H9 (cell line): Measurements from ENCODE around the gene GSTM3. TPM values are rescaled to one million over a fixed set of nuclear protein-coding genes. Genes with fewer than 3 reads are reported as not detected.

ENCODE experiments used
- DNase-seq: peaks from one replicate; pipeline ENCODE4 v3.0.0-alpha.2; 2017
- H2AFZ ChIP-seq: one replicate; pipeline ENCODE4 v1.6.1; 2013; ENCODE audit warnings: mild to moderate bottlenecking, low read length, control low read depth, moderate library complexity
- H2AK5ac ChIP-seq: 2 replicates; pipeline ENCODE4 v1.6.1; 2013; ENCODE audit warnings: low read length, control low read depth, mixed read lengths; ENCODE audit not compliant: insufficient read length
- H2BK120ac ChIP-seq: one replicate; pipeline ENCODE4 v1.6.1; 2013; ENCODE audit warnings: low read depth, mild to moderate bottlenecking, low read length, control low read depth, inconsistent platforms; ENCODE audit not compliant: poor library complexity, severe bottlenecking
- H2BK12ac ChIP-seq: 2 replicates; pipeline ENCODE4 v1.6.1; 2013; ENCODE audit warnings: low read length, control low read depth, mixed read lengths, low read depth; ENCODE audit not compliant: insufficient read length
- H2BK15ac ChIP-seq: 2 replicates; pipeline ENCODE4 v1.6.1; 2013; ENCODE audit warnings: low read depth, low read length, control low read depth
- H2BK20ac ChIP-seq: one replicate; pipeline ENCODE4 v1.6.1; 2013; ENCODE audit warnings: low read depth, mild to moderate bottlenecking, low read length, control low read depth, inconsistent platforms; ENCODE audit not compliant: poor library complexity, severe bottlenecking
- H2BK5ac ChIP-seq: 2 replicates; pipeline ENCODE4 v1.6.1; 2013; ENCODE audit warnings: low read length, control low read depth, mixed read lengths; ENCODE audit not compliant: insufficient read length
- H3K14ac ChIP-seq: 2 replicates; pipeline ENCODE4 v1.6.1; 2013; ENCODE audit warnings: low read length, control low read depth; ENCODE audit not compliant: insufficient read depth
- H3K18ac ChIP-seq: 2 replicates; pipeline ENCODE4 v1.6.1; 2013; ENCODE audit warnings: low read depth, mild to moderate bottlenecking, mixed read lengths, low read length, control low read depth; ENCODE audit not compliant: insufficient read length
- H3K23ac ChIP-seq: 2 replicates; pipeline ENCODE4 v1.6.1; 2013; ENCODE audit warnings: low read length, control low read depth, mixed read lengths, low read depth; ENCODE audit not compliant: insufficient read length
- H3K23me2 ChIP-seq: 2 replicates; pipeline ENCODE4 v1.6.1; 2013; ENCODE audit warnings: low read depth, mild to moderate bottlenecking, mixed read lengths, low read length, control low read depth; ENCODE audit not compliant: insufficient read length, poor library complexity, severe bottlenecking
- H3K27ac ChIP-seq: 2 replicates; pipeline ENCODE4 v1.5.1; 2013; ENCODE audit warnings: low read length, control low read depth, mixed read lengths, low read depth; ENCODE audit not compliant: insufficient read length
- H3K27me3 ChIP-seq: 2 replicates; pipeline ENCODE4 v1.6.1; 2013; ENCODE audit warnings: low read length, control low read depth, inconsistent platforms; ENCODE audit not compliant: insufficient read depth
- H3K4ac ChIP-seq: 2 replicates; pipeline ENCODE4 v1.6.1; 2013; ENCODE audit warnings: low read depth, mild to moderate bottlenecking, control low read depth, inconsistent platforms, low read length, moderate library complexity
- H3K4me1 ChIP-seq: 2 replicates; pipeline ENCODE4 v1.6.1; 2013; ENCODE audit warnings: low read length, control low read depth, inconsistent platforms; ENCODE audit not compliant: insufficient read depth
- H3K4me2 ChIP-seq: 2 replicates; pipeline ENCODE4 v1.6.1; 2013; ENCODE audit warnings: low read length, control low read depth, mixed read lengths; ENCODE audit not compliant: insufficient read length, insufficient read depth
- H3K56ac ChIP-seq: 2 replicates; pipeline ENCODE4 v1.6.1; 2013; ENCODE audit warnings: low read depth, mild to moderate bottlenecking, mixed read lengths, low read length, control low read depth; ENCODE audit not compliant: insufficient read length
- H3K79me1 ChIP-seq: 2 replicates; pipeline ENCODE4 v1.6.1; 2013; ENCODE audit warnings: low read depth, mild to moderate bottlenecking, moderate library complexity, low read length, control low read depth, inconsistent platforms; ENCODE audit not compliant: insufficient read depth, poor library complexity, severe bottlenecking
- H3K79me2 ChIP-seq: 2 replicates; pipeline ENCODE4 v1.6.1; 2013; ENCODE audit warnings: low read length, control low read depth, inconsistent platforms; ENCODE audit not compliant: insufficient read depth
- H3K9ac ChIP-seq: 2 replicates; pipeline ENCODE4 v1.6.1; 2013; ENCODE audit warnings: low read length, control low read depth, mixed read lengths; ENCODE audit not compliant: insufficient read length; ENCODE audit errors: extremely low read depth
- H3K9me3 ChIP-seq: one replicate; pipeline ENCODE4 v1.6.1; 2013; ENCODE audit warnings: low read depth, low read length, inconsistent platforms; ENCODE audit not compliant: control insufficient read depth
- H3T11ph ChIP-seq: one replicate; pipeline ENCODE4 v1.6.1; 2013; ENCODE audit warnings: mild to moderate bottlenecking, low read length, control low read depth, inconsistent platforms
- H4K20me1 ChIP-seq: one replicate; pipeline ENCODE4 v1.6.1; 2013; ENCODE audit not compliant: control insufficient read depth, insufficient read length, insufficient read depth
- H4K5ac ChIP-seq: 2 replicates; pipeline ENCODE4 v1.6.1; 2013; ENCODE audit warnings: low read depth, mild to moderate bottlenecking, mixed read lengths, low read length, control low read depth; ENCODE audit not compliant: insufficient read length
- H4K8ac ChIP-seq: replicated peaks from 2 replicates; pipeline ENCODE4 v1.6.1; 2013; ENCODE audit warnings: low read length, control low read depth, mixed read lengths, low read depth; ENCODE audit not compliant: insufficient read length
- H4K91ac ChIP-seq: 2 replicates; pipeline ENCODE4 v1.6.1; 2013; ENCODE audit warnings: low read depth, mild to moderate bottlenecking, moderate library complexity, mixed read lengths, low read length, control low read depth; ENCODE audit not compliant: insufficient read length
- H3K27ac Mint-ChIP-seq, 3 experiments: 2 replicates in 2 of 3; 3 replicates in 1 of 3; pipeline ENCODE4 v1.8.0; 2020 to 2021; ENCODE audit warnings: mixed read lengths in 3 of 3, mild to moderate bottlenecking in 1 of 3, moderate library complexity in 1 of 3
- H3K27me3 Mint-ChIP-seq: 2 replicates; pipeline ENCODE4 v1.8.0; 2021; ENCODE audit warnings: low read depth, mild to moderate bottlenecking, moderate library complexity, mixed read lengths
- H3K36me3 Mint-ChIP-seq, 3 experiments: 2 replicates in 2 of 3; 3 replicates in 1 of 3; pipeline ENCODE4 v1.8.0; 2020 to 2021; ENCODE audit warnings: low read depth in 3 of 3, mixed read lengths in 3 of 3; ENCODE audit not compliant: insufficient read depth in 1 of 3
- H3K4me1 Mint-ChIP-seq, 2 experiments: 2 replicates each; pipeline ENCODE4 v1.8.0; 2020; ENCODE audit warnings: mixed read lengths in 2 of 2
- H3K4me3 Mint-ChIP-seq, 2 experiments: 2 replicates in 1 of 2; 3 replicates in 1 of 2; pipeline ENCODE4 v1.8.0; 2020 to 2021; ENCODE audit warnings: mild to moderate bottlenecking in 2 of 2, mixed read lengths in 2 of 2, moderate library complexity in 1 of 2
- H3K9me3 Mint-ChIP-seq, 2 experiments: 2 replicates in 1 of 2; 3 replicates in 1 of 2; pipeline ENCODE4 v1.8.0; 2020; ENCODE audit warnings: mild to moderate bottlenecking in 2 of 2, mixed read lengths in 2 of 2, moderate library complexity in 1 of 2
- WGBS: extraction: QIAGEN DNeasy Blood & Tissue Kit; methylation state at CpG from one replicate; pipeline ENCODE4 v1.1.7; 2013; ENCODE audit warnings: missing lambda C conversion rate, low lambda C conversion rate, mixed read lengths; ENCODE audit not compliant: insufficient read length; ENCODE audit errors: extremely low coverage; 5-methylcytosine and 5-hydroxymethylcytosine counted together
- total RNA-seq: library from RNA; stranded (reverse); gene quantifications from 2 replicates; pipeline ENCODE4 v1.2.1, GENCODE V29; 2021
- TF ChIP-seq, protein P1 (sequence below): fragments of 200-600 bp; sonication (generic); conservative IDR thresholded peaks from 3 replicates; pipeline ENCODE4 v1.8.0; 2021; ENCODE audit warnings: antibody characterized with exemption, mild to moderate bottlenecking

The GSTM3 gene
- total RNA-seq, 1 experiment from 2014 or later: 3.5 TPM

DNA sequence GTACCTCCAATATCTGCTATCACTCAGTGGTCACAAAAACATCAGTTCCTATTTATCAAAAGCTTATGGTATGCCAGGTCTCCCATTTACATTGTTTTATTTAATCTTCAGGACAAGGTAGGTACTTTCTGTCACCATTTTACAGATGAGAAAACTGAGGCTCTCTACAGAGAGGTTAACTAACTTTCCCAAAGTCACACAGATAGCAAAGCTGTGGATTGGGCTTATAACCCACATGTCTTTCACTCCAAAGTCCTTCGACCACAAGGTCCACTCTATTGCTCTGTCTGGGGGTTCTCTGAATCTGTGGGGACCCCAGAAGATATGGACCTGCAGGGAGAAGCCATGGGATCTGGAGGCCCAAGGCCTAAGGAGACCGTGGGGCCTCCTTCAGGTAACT is 49.5 kb upstream of the GSTM3 start:
- Histone ChIP-seq H3K18ac (no peak overlapping the region), H2BK12ac (no peak overlapping the region), H2AFZ (no peak overlapping the region), H2BK120ac (no peak overlapping the region), H2BK20ac (no peak overlapping the region), H4K20me1 (no peaks in the 10 kb centered on the region), H2BK15ac (no peak overlapping the region), H3K9ac (no peak overlapping the region), H3K4ac (no peak overlapping the region), H2BK5ac (no peak overlapping the region), H3K9me3 (no peaks in the 10 kb centered on the region), H3K27ac (no peak overlapping the region), H3K23me2 (no peaks in the 10 kb centered on the region), H4K8ac (no peak overlapping the region), H3K56ac (no peak overlapping the region), H2AK5ac (no peak overlapping the region), H3K79me2 (no peaks in the 10 kb centered on the region), H3T11ph (no peak overlapping the region), H3K79me1 (no peaks in the 10 kb centered on the region), H3K4me1 (peaks cover 6% of the 10 kb centered on the region; the same call in 1 of the 2 replicates), H3K14ac (no peak overlapping the region), H3K4me2 (no peak overlapping the region), H3K23ac (no peak overlapping the region), H4K5ac (no peak overlapping the region), H4K91ac (no peak overlapping the region), H3K27me3 (no peaks in the 10 kb centered on the region)
- Mint-ChIP-seq H3K4me3 (no peak overlapping the region), H3K27me3 (no peaks in the 10 kb centered on the region; the same call in none of the 2 replicates), H3K4me1 (peaks cover 40 to 43% of the 10 kb centered on the region in 2 experiments), H3K36me3 (no peaks in the 10 kb centered on the region), H3K27ac (no peak overlapping the region), H3K9me3 (no peaks in the 10 kb centered on the region)
- DNase-seq: no peak
- TF ChIP-seq, protein P1, sequence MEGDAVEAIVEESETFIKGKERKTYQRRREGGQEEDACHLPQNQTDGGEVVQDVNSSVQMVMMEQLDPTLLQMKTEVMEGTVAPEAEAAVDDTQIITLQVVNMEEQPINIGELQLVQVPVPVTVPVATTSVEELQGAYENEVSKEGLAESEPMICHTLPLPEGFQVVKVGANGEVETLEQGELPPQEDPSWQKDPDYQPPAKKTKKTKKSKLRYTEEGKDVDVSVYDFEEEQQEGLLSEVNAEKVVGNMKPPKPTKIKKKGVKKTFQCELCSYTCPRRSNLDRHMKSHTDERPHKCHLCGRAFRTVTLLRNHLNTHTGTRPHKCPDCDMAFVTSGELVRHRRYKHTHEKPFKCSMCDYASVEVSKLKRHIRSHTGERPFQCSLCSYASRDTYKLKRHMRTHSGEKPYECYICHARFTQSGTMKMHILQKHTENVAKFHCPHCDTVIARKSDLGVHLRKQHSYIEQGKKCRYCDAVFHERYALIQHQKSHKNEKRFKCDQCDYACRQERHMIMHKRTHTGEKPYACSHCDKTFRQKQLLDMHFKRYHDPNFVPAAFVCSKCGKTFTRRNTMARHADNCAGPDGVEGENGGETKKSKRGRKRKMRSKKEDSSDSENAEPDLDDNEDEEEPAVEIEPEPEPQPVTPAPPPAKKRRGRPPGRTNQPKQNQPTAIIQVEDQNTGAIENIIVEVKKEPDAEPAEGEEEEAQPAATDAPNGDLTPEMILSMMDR: no peak
- no CpG with 5 or more reads among the region's 2 CpGs for WGBS
